Left ventricle myocardium inferior (tissue), 1 donor: ENCODE results near the gene FSD1. TPM values are rescaled to one million over a fixed set of nuclear protein-coding genes. Genes with fewer than 3 reads are reported as not detected.

Experiments used
- DNase-seq: peaks from one replicate; pipeline ENCODE4 v3.0.0-alpha.2; 2020
- H3K27ac ChIP-seq: fragments of 200-600 bp; replicated peaks from 2 replicates; pipeline ENCODE4 v1.8.0; 2021
- H3K27me3 ChIP-seq: fragments of 200-600 bp; 2 replicates; pipeline ENCODE4 v1.8.0; 2021; ENCODE audit warnings: low read depth
- H3K36me3 ChIP-seq: fragments of 200-600 bp; 2 replicates; pipeline ENCODE4 v1.8.0; 2021
- H3K4me1 ChIP-seq: fragments of 200-600 bp; 2 replicates; pipeline ENCODE4 v1.8.0; 2021
- H3K4me3 ChIP-seq: fragments of 200-600 bp; 2 replicates; pipeline ENCODE4 v1.8.0; 2021; ENCODE audit warnings: mild to moderate bottlenecking, moderate library complexity
- H3K9me3 ChIP-seq: fragments of 200-600 bp; replicated peaks from 2 replicates; pipeline ENCODE4 v1.8.0; 2021
- CTCF ChIP-seq: fragments of 200-600 bp; IDR thresholded peaks from 2 replicates; pipeline ENCODE4 v1.8.0; 2021; ENCODE audit warnings: antibody characterized with exemption, mild to moderate bottlenecking, borderline replicate concordance
- intact Hi-C: fragments of 100-400 bp; cut with micrococcal nuclease; formaldehyde crosslinking; loops from one replicate; pipeline ENCODE4 v1.11.0; 2022
- total RNA-seq: library from RNA; stranded (reverse); fragmentation: NEBNext Ultra II Directional; extraction: Animal tissue kit (Norgen Biotek cat#: 25700); gene quantifications from one replicate; pipeline ENCODE4 v1.2.1, GENCODE V29; 2021
- donor health status: DM: no; HTN: yes; CAD: no; lungs with severe emphysema.

FSD1 gene
- total RNA-seq, 1 donor from 2014 or later: not detected

- Histone ChIP-seq H3K27me3 (no peaks in the 10 kb centered on the region), H3K4me1 (no peaks in the 10 kb centered on the region), H3K9me3 (no peaks in the 10 kb centered on the region), H3K4me3 (no peak overlapping the region), H3K36me3 (peaks cover 92% of the 10 kb centered on the region), H3K27ac (no peak overlapping the region)
- intact Hi-C loops: no loop called here
- no peak for TF ChIP-seq CTCF
- DNase-seq: no peak
These were observed 39.6 kb upstream of the FSD1 start for GRCh38 chr19:4264812-4265211.

GRCh38 chr19:4266253-4267000 lies 38.0 kb upstream of the FSD1 start:
- Histone ChIP-seq H3K36me3 (peaks cover 93% of the 10 kb centered on the region), H3K27ac (no peak overlapping the region), H3K4me3 (no peak overlapping the region), H3K9me3 (no peaks in the 10 kb centered on the region), H3K4me1 (no peaks in the 10 kb centered on the region), H3K27me3 (no peaks in the 10 kb centered on the region)
- DNase-seq: no peak
- intact Hi-C loops: no loop called here
- no peak for TF ChIP-seq CTCF

GRCh38 chr19:4267101-4267900 lies 37.1 kb upstream of the FSD1 start:
- no peaks in the 10 kb centered on the region for H3K27me3 ChIP-seq
- H3K4me3 ChIP-seq: no peak overlapping the region
- peaks cover 93% of the 10 kb centered on the region for H3K36me3 ChIP-seq
- no peak overlapping the region for H3K27ac ChIP-seq
- intact Hi-C loops: no loop called here
- H3K9me3 ChIP-seq: peaks cover 8% of the 10 kb centered on the region
- no peaks in the 10 kb centered on the region for H3K4me1 ChIP-seq
- DNase-seq: peak; percentile 42
- peak; percentile 90 for TF ChIP-seq CTCF

GRCh38 chr19:4267901-4268815 lies 36.2 kb upstream of the FSD1 start:
- Histone ChIP-seq H3K27me3 (no peaks in the 10 kb centered on the region), H3K4me3 (no peak overlapping the region), H3K27ac (no peak overlapping the region), H3K4me1 (no peaks in the 10 kb centered on the region), H3K9me3 (peaks cover 9% of the 10 kb centered on the region), H3K36me3 (peaks cover 89% of the 10 kb centered on the region)
- TF ChIP-seq CTCF: peak; percentile 27
- intact Hi-C loops: no loop called here
- no peak for DNase-seq

- intact Hi-C loops: no loop called here
- H3K27ac ChIP-seq: no peak overlapping the region
- H3K4me3 ChIP-seq: no peak overlapping the region
- TF ChIP-seq CTCF: no peak
- H3K36me3 ChIP-seq: peaks cover 82% of the 10 kb centered on the region
- peaks cover 9% of the 10 kb centered on the region for H3K9me3 ChIP-seq
- no peaks in the 10 kb centered on the region for H3K27me3 ChIP-seq
- DNase-seq: no peak
- no peaks in the 10 kb centered on the region for H3K4me1 ChIP-seq
These were observed 35.5 kb upstream of the FSD1 start for GRCh38 chr19:4268816-4269430.
